Measurements from ENCODE around the gene MIS12. TPM values are rescaled to one million over a fixed set of nuclear protein-coding genes. Genes with fewer than 3 reads are reported as not detected.
A peak's percentile ranks its signal among the peaks of the same experiment; 100 is the strongest.

The MIS12 gene
- total RNA-seq (10 to 100 TPM in 1 of 6 donors, 1 to 10 TPM in 5; 4.9 to 10.2 (median 7.5) TPM), polyA plus RNA-seq (10 to 100 TPM in 1 of 2 donors, 1 to 10 TPM in 1; 9.4 to 12.0 TPM)

GRCh38 chr17:5486206-5487124 is at the start of gene MIS12:
Gene MIS12, plus strand, starts transcription at chr17:5486566. Its CDS starts 2,297 bp downstream, at chr17:5488863.
- FAIRE-seq (no peak), ATAC-seq (peak; percentile 92 to 97 (median 94)), DNase-seq (peak; percentile 92 to 99 (median 98))
- H3K27ac ChIP-seq, result peak within 1 kb of the TSS; percentile 95 to 100 (median 100)
- no peak for TF ChIP-seq CTCF (IDR thresholded peaks at IDR 0.05)
- H3K4me3 ChIP-seq, result peak within 1 kb of the TSS; percentile 81 to 96 (median 86)
- intact Hi-C loops (cut with DNase I), result no loop called here
- no peaks in the 10 kb centered on the region for H3K27me3 ChIP-seq
- WGBS, 2 donors, result 0 to 1% methylated on average over 68 to 77 of the region's 77 CpGs
- H3K9me3 ChIP-seq, result no peaks in the 10 kb centered on the region
- peaks cover 0 to 12% (median 3%) of the 10 kb centered on the region in 3 donors for H3K36me3 ChIP-seq
- H3K4me1 ChIP-seq, result peaks cover 19 to 29% (median 25%) of the 10 kb centered on the region in 3 donors

- no peak for ATAC-seq
- 33 to 45% methylated on average over 5 of the region's 5 CpGs for WGBS, 2 donors
- no peak for DNase-seq
- peak overlapping the region; percentile 80 to 100 (median 94) for H3K4me3 ChIP-seq
- intact Hi-C loops (cut with DNase I), result no loop called here
- H3K9me3 ChIP-seq, result no peaks in the 10 kb centered on the region
- no peak for TF ChIP-seq CTCF (IDR thresholded peaks at IDR 0.05)
- FAIRE-seq, result no peak
- H3K4me1 ChIP-seq, result peaks cover 6 to 11% (median 6%) of the 10 kb centered on the region in 3 donors
- peak overlapping the region in 1 of 4 donors; percentile 80 for H3K27ac ChIP-seq
- H3K36me3 ChIP-seq, result peaks cover 0 to 28% (median 6%) of the 10 kb centered on the region in 3 donors
- no peaks in the 10 kb centered on the region for H3K27me3 ChIP-seq
Measured at GRCh38 chr17:5437721-5438317, 48.5 kb upstream of the MIS12 start.

GRCh38 chr17:5438716-5439445 is 47.5 kb upstream of the MIS12 start, which contains the start of gene C1QBP:
Gene C1QBP, minus strand, starts transcription at chr17:5439155. Its CDS starts 82 bp downstream, at chr17:5439073.
- peak within 1 kb of the TSS; percentile 80 to 100 (median 94) for H3K4me3 ChIP-seq
- H3K27ac ChIP-seq, result peak within 1 kb of the TSS; percentile 39 to 80 (median 60)
- DNase-seq (peak; percentile 86 to 99 (median 94)), FAIRE-seq (no peak), ATAC-seq (peak; percentile 95 to 98 (median 98))
- H3K27me3 ChIP-seq, result no peaks in the 10 kb centered on the region
- intact Hi-C loops (cut with DNase I), result no loop called here
- 0 to 1% methylated on average over 67 to 75 of the region's 75 CpGs for WGBS, 2 donors
- peaks cover 6 to 11% (median 6%) of the 10 kb centered on the region in 3 donors for H3K4me1 ChIP-seq
- no peaks in the 10 kb centered on the region for H3K9me3 ChIP-seq
- TF ChIP-seq CTCF (IDR thresholded peaks at IDR 0.05), result peak; percentile 100
- H3K36me3 ChIP-seq, result peaks cover 0 to 17% (median 3%) of the 10 kb centered on the region in 3 donors

DNA sequence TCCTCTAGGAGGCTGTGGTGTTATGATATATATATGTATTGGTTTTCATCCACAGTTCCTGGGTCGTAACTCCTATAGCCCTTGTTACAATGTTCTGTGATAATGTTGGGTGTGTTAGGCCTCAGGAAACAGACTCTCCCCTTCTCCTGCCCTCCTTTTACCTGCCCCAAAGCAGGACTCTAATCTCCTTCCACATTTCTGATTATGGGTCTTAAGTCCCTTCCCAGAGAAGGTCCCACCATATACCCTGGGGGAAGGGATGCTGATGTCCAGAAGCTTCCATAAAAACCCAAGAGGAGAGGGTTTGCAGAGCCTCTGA is 47.0 kb upstream of the MIS12 start:
- ATAC-seq (no peak), FAIRE-seq (no peak), DNase-seq (no peak)
- H3K4me3 ChIP-seq, result peak overlapping the region in 3 of 4 donors; percentile 80 to 100 (median 93)
- TF ChIP-seq CTCF (IDR thresholded peaks at IDR 0.05), result peak in 2 of 4 donors; percentile 0 to 6
- H3K4me1 ChIP-seq, result peaks cover 6 to 11% (median 6%) of the 10 kb centered on the region in 3 donors
- no peaks in the 10 kb centered on the region for H3K9me3 ChIP-seq
- intact Hi-C loops (cut with DNase I), result no loop called here
- H3K27ac ChIP-seq, result peak overlapping the region; percentile 39 to 80 (median 60)
- H3K27me3 ChIP-seq, result no peaks in the 10 kb centered on the region
- WGBS, 2 donors, result 8 to 19% methylated on average over 1 of the region's 1 CpG
- peaks cover 0 to 13% (median 3%) of the 10 kb centered on the region in 3 donors for H3K36me3 ChIP-seq
